GM10847 (cell line): Measurements from ENCODE around the gene NRG3.

Experiments
- POLR2A ChIP-seq: IDR thresholded peaks from 2 replicates; pipeline ENCODE4 v1.6.1; 2011; ENCODE audit not compliant: insufficient read length; ENCODE audit errors: extremely low read depth

NRG3 gene

GRCh38 chr10:82210331-82210730 is 335.3 kb downstream of the NRG3 start:
- no peak for TF ChIP-seq POLR2A

DNA sequence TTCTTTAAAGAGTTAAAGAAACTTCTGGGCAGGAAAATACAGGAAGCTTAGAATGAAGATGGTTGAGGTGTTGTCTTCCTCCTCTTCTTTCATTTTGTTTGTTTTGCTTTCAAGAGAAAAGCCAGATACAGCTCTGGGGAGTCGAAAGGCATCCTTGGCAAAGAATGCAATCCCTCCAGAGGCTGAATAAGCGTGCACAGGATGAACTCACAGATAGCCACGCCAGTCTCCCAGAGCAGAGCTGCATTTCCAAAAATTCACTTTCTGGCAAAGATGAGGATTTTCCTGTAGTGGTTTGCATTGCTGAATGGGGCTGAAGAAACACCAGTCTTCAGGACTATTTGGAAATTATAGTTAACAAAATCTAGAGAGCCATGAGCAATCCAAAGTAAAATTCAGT is 336.4 kb downstream of the NRG3 start:
- TF ChIP-seq POLR2A: no peak

DNA sequence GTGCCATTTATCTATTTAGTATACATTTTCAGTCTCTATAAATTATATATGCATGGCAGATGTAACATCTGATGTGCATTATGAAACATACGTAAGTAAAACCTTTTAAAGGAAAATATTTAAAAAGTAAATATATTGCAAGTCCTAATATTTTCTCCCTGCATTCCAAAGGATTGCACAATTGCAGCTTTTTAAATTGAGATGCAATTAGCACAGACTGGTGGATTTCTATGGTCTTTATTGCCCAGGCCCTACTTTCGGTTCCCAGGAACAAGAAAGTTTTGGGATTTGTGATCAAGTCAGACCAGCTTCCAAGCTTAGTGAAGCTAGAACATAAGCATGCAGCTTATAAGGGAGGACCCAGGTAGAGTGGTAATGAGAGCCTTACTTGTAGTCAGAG is 337.8 kb downstream of the NRG3 start:
- no peak for TF ChIP-seq POLR2A

GRCh38 chr10:82213784-82214183 is 338.8 kb downstream of the NRG3 start:
- no peak for TF ChIP-seq POLR2A

DNA sequence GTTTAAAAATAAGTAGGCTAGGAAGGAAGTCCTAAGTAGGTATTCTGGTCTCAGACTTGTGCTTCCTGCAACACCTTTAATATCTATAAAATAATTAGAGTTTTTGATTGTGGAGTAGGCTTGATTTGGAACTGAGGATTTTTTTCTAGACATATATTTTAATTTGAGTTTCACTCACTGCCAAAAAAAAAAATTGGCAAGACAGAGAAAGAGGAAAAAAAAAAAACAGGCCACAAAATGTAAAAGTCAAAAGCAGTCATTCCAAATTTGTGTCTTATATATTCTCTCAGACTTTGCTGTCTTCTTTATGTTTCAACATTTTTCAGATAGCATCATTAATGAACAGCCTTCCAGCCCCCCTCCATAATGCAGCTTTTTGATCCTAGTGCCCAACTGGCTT is 346.1 kb downstream of the NRG3 start:
- no peak for TF ChIP-seq POLR2A

DNA sequence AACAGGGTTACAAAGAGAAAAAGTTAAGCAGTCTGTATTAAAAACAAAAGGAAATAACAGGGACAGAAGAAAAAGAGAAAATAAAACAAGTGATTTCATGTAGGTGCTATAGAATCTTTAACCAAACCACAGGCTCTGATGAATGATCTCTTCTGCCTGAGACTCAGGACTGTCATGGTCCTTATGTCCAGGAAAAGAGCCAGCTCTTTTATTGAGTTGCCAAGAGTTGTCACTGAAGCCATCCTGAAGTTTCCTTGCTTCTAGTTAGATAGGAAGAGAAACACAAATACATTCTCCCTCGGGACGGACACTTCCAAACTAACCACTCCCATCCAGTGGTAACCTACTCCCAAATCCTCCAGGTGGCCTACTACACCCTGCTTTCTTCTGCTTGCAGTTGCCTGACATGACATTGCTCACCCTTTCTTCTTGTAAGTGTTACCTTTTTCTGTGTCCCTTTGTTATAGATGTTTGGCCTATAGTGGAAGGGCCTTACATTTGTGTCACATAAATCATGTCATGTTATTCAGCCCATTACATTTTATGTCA is 346.7 kb downstream of the NRG3 start:
- no peak for TF ChIP-seq POLR2A

GRCh38 chr10:82228701-82229100 is 353.7 kb downstream of the NRG3 start:
- no peak for TF ChIP-seq POLR2A

DNA sequence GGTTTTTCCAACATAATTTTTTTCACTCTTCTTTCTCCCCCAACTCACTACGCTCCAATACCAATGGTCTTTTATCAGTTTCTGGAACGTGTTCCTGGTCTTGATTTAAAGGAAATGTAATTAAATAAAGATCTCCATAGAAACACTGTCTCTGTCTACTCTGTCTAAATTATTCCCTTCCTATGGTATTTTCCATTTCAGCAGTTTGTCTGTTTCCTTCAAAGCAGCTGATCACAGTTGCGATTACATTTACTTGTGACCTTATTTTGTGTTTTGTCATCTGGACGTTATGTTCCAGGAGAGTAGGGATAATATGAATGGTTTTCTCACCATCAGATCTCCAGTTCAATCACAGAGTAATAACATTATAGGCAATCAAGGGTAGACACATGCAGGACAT is 359.2 kb downstream of the NRG3 start:
- no peak for TF ChIP-seq POLR2A

- no peak for TF ChIP-seq POLR2A
These were observed 361.2 kb downstream of the NRG3 start for GRCh38 chr10:82236084-82236731.

DNA sequence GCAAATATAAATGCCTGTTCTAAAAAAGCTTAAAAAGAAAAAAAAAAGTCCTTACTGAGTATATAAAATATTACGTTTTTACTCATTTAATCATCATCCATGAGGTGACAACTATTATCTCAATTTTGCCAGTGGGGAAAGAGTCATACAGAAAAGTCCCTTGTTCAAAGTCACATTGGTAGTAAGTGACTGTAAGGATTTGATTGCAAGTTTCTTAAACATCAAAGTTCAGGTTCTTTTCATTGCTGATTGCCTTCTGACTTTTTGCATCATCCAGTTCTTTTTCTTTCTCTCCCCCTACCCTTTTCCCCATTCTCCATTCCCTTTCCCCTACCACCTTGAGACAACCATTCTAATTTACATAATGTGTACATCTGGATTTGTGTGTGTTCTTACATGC is 363.3 kb downstream of the NRG3 start:
- TF ChIP-seq POLR2A: no peak

GRCh38 chr10:82240408-82240807 is 365.4 kb downstream of the NRG3 start:
- TF ChIP-seq POLR2A: no peak

DNA sequence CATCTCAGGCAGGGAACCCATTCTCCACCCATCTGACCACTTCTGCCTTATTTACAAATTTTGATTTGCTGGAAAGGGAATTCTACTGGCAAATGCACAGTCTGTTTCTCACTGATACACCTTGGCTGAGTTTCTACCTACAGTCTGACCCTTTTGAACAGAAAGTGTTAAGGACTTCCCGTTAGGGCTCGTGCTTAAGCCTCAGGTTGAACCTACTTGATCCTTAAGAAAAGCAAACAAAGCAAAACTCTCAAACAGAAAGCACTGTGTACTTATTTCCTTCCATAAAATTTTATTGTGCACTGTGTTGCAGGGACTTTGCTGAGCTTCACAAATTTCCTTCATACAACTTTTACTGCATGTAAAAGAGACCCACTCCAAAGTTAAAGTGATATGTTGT is 367.8 kb downstream of the NRG3 start:
- no peak for TF ChIP-seq POLR2A

- TF ChIP-seq POLR2A: no peak
These were observed 370.2 kb downstream of the NRG3 start for GRCh38 chr10:82245157-82245556.

GRCh38 chr10:82245906-82246560 is 371.0 kb downstream of the NRG3 start:
- TF ChIP-seq POLR2A: no peak

DNA sequence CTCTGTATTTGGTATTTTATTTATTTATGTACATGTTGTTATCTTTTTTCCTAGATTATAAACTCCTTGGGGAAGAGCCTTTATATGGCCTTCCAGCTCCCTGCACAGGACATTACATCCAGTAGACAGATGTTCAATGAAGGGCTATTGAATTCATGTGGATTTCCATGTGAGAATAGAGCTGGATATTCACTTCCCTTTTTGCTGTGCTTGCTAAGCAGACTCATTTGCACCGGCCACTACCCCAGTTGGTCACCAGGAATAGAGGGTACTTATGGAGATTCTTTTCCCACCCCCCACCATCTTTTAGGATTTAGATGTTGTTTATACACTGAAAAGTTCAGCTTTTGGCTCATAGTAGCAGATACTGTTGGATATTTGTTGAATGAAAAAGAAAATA is 374.1 kb downstream of the NRG3 start:
- TF ChIP-seq POLR2A: no peak

DNA sequence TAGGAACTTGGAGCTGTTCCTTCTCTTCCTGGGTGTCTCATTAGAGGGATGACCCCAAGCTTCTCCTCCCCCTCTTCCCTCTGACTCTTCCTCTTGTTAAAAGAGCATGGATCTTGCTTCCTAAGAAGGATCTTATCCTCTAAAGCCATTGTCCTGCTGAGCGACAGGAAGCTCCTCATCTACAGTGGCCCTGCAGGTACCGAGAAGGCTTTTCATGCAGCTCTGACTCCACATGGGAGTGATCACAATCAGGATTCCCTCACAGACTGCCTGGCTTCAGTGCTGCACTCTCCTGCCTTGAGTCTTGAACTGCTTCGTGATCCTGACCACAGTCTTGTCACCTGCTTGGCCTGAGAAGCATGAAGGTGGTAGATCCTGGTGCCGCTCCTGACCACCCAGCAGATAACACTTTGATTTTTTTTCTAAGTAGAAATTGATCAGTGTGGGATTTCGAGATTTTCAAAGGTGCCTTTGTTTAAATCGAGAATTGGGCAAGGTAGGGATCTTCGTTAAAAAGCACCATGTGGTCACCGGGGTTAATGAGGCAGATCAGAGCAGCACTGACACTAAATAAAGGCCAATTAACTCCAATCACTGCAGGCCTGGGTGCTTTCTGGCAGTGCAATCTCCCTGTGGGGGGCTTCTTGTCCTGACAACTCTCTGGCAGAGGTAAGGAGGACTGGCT is 376.4 kb downstream of the NRG3 start:
- TF ChIP-seq POLR2A: no peak
